Suppressor macrophage treated with lipopolysaccharide for 1 hour (primary cell): ENCODE results near the gene SAMHD1.
"Not testable (repeated sequence)": the region's sequence is repeated elsewhere in the genome, so short reads cannot be mapped to it uniquely, and the experiment has no call there.

Source experiments
- DNase-seq, 3 donors: peaks; one replicate each; pipeline ENCODE4 v3.0.0-alpha.2; 2020 to 2022

SAMHD1 gene

GRCh38 chr20:36951979-36952738, 651 bp upstream of the SAMHD1 start:
- DNase-seq: no peak

- peak; percentile 92 to 97 (median 92) for DNase-seq
Observed at GRCh38 chr20:36950414-36951197, 902 bp downstream of the SAMHD1 start.

DNA sequence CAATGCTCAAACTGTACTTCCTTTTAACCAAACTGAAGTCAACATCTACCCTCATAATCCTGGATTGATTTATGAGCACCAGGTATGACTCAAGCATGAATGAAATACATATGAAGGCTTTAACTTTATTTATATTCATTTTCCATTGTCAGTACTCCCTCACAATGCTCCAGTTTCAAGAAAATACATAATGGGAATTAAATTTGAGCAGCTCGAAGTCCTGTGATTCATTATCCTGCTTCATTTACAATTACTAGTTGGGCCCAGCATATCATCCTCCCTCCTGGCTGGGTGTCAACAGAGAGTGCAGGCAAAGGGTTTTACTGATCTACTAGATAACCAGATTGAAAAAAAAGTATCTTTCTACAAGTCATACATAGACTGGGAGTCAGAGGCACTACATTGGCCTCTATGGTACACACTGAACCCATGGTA, 10.1 kb downstream of the SAMHD1 start:
- DNase-seq: no peak

- peak in 1 of 3 donors; percentile 31 for DNase-seq
Observed at GRCh38 chr20:36937402-36937770, 14.1 kb downstream of the SAMHD1 start.

GRCh38 chr20:36936761-36937401, 14.6 kb downstream of the SAMHD1 start:
- DNase-seq: not testable (repeated sequence)

GRCh38 chr20:36936341-36936740, 15.2 kb downstream of the SAMHD1 start:
- DNase-seq: no peak

DNA sequence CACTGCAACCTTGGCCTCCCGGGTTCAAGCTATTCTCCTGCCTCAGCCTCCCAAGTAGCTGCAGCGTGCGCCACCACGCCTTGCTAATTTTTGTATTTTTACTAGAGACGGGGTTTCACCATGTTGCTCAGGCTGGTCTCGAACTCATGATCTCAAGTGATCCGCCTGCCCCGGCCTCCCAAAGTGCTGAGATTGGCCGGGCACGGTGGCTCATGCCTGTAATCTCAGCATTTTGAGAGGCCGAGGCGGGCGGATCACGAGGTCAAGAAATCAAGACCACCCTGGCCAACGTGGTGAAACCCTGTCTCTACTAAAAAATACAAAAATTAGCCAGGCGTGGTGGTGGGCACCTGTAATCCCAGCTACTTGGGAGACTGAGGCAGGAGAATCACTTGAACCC, 17.9 kb downstream of the SAMHD1 start:
- DNase-seq: not testable (repeated sequence)

DNA sequence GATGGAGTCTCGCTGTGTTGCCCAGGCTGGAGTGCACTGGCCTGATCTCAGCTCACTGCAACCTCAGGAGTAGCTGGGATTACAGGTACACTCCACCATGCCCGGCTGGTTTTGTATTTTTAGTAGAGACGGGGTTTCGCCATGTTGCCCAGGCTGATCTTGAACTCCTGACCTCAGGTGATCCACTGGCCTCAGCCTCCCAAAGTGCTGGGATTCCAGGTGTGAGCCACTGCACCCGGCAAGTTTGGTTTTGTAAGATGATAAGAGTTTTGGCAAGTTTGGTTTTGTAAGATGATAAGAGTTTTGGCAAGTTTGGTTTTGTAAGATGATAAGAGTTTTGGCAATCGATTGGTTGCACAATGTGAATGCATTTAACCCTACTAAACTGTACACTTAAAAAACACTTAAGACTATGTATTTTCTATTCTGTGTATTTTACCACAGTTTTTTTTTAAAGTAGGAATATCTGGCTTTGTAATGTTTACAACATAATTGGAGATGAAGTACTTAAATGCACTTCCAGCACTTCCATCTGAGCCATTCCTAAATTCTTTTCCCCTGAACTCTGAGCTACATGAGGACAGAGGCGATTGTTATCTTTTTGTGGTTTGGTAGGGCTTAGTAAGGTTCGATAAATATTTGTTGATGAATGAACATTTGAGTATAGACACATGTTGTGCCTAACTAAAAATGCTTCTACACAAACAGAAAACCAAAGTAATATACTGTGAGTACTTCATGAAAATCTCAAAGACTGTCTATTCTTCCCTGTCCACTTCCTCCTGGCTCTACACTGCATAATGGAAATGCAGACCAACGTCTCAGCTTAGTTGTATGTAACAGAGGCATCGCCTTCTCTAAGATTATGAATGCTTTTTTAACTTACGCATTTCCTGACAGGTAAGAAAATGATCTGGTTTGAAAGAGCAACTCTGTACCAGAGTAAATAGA, 18.8 kb downstream of the SAMHD1 start:
- DNase-seq: no peak

GRCh38 chr20:36932067-36932466, 19.4 kb downstream of the SAMHD1 start:
- not testable (repeated sequence) for DNase-seq

- DNase-seq: no peak
Observed at GRCh38 chr20:36929691-36930090, 21.8 kb downstream of the SAMHD1 start.

- peak; percentile 25 to 48 (median 46) for DNase-seq
Observed at GRCh38 chr20:36929290-36929689, 22.2 kb downstream of the SAMHD1 start.

- no peak for DNase-seq
Observed at GRCh38 chr20:36927704-36928103, 23.8 kb downstream of the SAMHD1 start.

GRCh38 chr20:36926653-36927200, 24.8 kb downstream of the SAMHD1 start:
- DNase-seq: no peak

DNA sequence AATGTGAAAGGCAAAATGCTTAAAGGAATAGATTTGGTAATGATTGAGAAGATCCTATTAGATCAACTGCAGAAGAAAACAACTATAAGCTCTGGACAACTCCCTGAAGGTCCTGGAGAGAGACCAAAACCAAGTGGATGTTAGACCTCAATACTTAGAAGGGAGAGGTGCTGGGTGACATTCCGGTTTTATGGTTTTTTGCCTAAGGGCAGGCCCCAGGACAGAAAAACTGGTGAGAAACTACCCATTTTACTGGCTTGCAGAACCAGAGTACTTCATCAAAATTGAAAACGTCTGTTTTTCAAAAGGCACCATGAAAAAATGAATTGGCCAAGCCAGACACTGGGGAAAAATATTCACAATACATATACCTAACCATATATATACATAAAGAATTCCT, 26.3 kb downstream of the SAMHD1 start:
- DNase-seq: no peak

GRCh38 chr20:36924167-36925045, 27.1 kb downstream of the SAMHD1 start:
- peak in 1 of 3 donors; percentile 27 for DNase-seq

GRCh38 chr20:36920334-36920730, 31.2 kb downstream of the SAMHD1 start:
- no peak for DNase-seq

DNA sequence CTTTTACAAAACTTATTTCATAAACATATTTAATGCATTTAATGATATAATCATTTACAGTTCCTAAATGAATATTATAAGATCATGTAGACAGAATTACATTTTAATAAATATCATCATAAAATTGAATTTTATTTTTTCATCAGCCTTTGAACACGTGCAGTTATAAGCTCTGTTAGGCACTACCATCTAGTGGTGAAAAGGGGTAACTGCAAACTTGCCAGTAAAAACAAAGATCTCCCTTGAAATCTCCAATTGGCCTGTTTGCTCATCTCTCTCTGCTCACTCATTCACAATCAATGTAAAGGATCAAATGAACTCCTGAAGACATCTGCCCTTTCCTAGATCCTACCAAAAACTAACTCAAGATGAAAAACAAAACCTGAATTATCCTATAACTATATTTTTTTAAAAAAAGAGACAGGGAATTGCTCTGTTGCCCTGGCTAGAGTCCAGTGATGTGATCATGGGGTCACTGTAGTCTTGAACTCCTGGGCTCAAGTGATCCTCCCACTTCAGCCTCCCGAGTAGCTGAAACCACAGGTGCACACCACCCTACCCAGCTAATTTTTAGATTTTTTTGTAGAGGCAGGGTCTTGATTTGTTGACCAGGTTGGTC, 31.7 kb downstream of the SAMHD1 start:
- peak; percentile 65 to 79 (median 75) for DNase-seq

- no peak for DNase-seq
Observed at GRCh38 chr20:36917943-36918342, 33.6 kb downstream of the SAMHD1 start.

DNA sequence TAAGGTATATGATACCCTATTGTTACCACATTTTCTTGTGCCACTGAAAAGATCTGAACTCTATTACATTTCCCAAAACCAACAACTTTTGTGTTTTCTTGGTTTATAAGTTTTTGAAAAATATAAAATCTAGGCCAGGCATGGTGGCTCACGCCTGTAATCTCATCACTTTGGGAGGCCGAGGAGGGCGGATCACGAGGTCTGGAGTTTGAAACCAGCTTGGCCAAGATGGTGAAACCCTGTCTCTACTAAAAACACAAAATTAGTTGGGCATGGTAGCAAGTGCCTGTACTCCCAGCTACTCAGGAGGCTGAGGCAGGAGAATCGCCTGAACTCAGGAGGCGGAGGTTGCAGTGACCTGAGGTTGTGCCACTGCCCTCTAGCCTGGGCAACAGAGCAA, 34.3 kb downstream of the SAMHD1 start:
- no peak for DNase-seq

- no peak for DNase-seq
Observed at GRCh38 chr20:36916199-36916598, 35.3 kb downstream of the SAMHD1 start.

GRCh38 chr20:36908603-36909002, 42.9 kb downstream of the SAMHD1 start:
- DNase-seq: no peak
